ENCODE data around the gene PCBP3. TPM values are rescaled to one million over a fixed set of nuclear protein-coding genes. Genes with fewer than 3 reads are reported as not detected.
A peak's percentile ranks its signal among the peaks of the same experiment; 100 is the strongest.
"Not testable (repeated sequence)": the region's sequence is repeated elsewhere in the genome, so short reads cannot be mapped to it uniquely, and the experiment has no call there.

The PCBP3 gene
- total RNA-seq, 1 donor from 2014 or later = 0.13 TPM

GRCh38 chr21:45635271-45636151 lies 8.0 kb upstream of the PCBP3 start:
- DNase-seq (ENCODE audit: low read depth in 2 of 2) = no peak

GRCh38 chr21:45636459-45636858 lies 7.1 kb upstream of the PCBP3 start:
- no peak for DNase-seq (ENCODE audit: low read depth in 2 of 2)

- no peak for DNase-seq (ENCODE audit: low read depth in 2 of 2)
Measured at GRCh38 chr21:45636951-45637646, 6.4 kb upstream of the PCBP3 start.

GRCh38 chr21:45637883-45638282 lies 5.6 kb upstream of the PCBP3 start:
- DNase-seq (ENCODE audit: low read depth in 2 of 2) = no peak

GRCh38 chr21:45638707-45639106 lies 4.8 kb upstream of the PCBP3 start:
- DNase-seq (ENCODE audit: low read depth in 2 of 2) = no peak

- DNase-seq (ENCODE audit: low read depth in 2 of 2) = no peak
Measured at GRCh38 chr21:45639206-45640000, 4.1 kb upstream of the PCBP3 start.

GRCh38 chr21:45640001-45640887 lies 3.3 kb upstream of the PCBP3 start:
- DNase-seq (ENCODE audit: low read depth in 2 of 2) = no peak

GRCh38 chr21:45640888-45641479 lies 2.5 kb upstream of the PCBP3 start:
- peak in 1 of 2 donors; percentile 10 for DNase-seq (ENCODE audit: low read depth in 2 of 2)

GRCh38 chr21:45641480-45642035 lies 2.0 kb upstream of the PCBP3 start:
- no peak for DNase-seq (ENCODE audit: low read depth in 2 of 2)

GRCh38 chr21:45642122-45642813 lies 1.3 kb upstream of the PCBP3 start:
- DNase-seq (ENCODE audit: low read depth in 2 of 2) = no peak

- no peak for DNase-seq (ENCODE audit: low read depth in 2 of 2)
Measured at GRCh38 chr21:45644041-45644906, 749 bp downstream of the PCBP3 start.

- DNase-seq (ENCODE audit: low read depth in 2 of 2) = no peak
Measured at GRCh38 chr21:45651921-45652320, 8.4 kb downstream of the PCBP3 start.

- no peak for DNase-seq (ENCODE audit: low read depth in 2 of 2)
Measured at GRCh38 chr21:45655124-45655523, 11.6 kb downstream of the PCBP3 start.

GRCh38 chr21:45656114-45656513 lies 12.6 kb downstream of the PCBP3 start:
- not testable (repeated sequence) for DNase-seq (ENCODE audit: low read depth in 2 of 2)

GRCh38 chr21:45661913-45662622 lies 18.5 kb downstream of the PCBP3 start:
- DNase-seq (ENCODE audit: low read depth in 2 of 2) = not testable (repeated sequence)

GRCh38 chr21:45662623-45663245 lies 19.2 kb downstream of the PCBP3 start:
- not testable (repeated sequence) for DNase-seq (ENCODE audit: low read depth in 2 of 2)

- no peak for DNase-seq (ENCODE audit: low read depth in 2 of 2)
Measured at GRCh38 chr21:45669382-45669781, 25.9 kb downstream of the PCBP3 start.
